Right cardiac atrium (tissue), 5 donors: ENCODE data around the gene PLEKHA8. TPM values are rescaled to one million over a fixed set of nuclear protein-coding genes. Genes with fewer than 3 reads are reported as not detected.
"Not testable (repeated sequence)": the region's sequence is repeated elsewhere in the genome, so short reads cannot be mapped to it uniquely, and the experiment has no call there.

Experiments
- ATAC-seq, 2 donors: fragments of 200-7000 bp; cut with Tn5 transposase; one replicate each; pipeline versions ENCODE4 v1.8.0 to v1.9.1; 2020; ENCODE audit warnings: moderate library complexity in 2 of 2, mild to moderate bottlenecking in 1 of 2
- DNase-seq, 3 donors: peaks; one replicate each; pipeline ENCODE4 v3.0.0-alpha.2; 2020
- H3K27ac ChIP-seq: one replicate; pipeline ENCODE4 v1.5.1; 2013; ENCODE audit warnings: mild to moderate bottlenecking, low read length, control low read depth, moderate library complexity
- H3K27me3 ChIP-seq: one replicate; pipeline ENCODE4 v1.6.1; 2013; ENCODE audit not compliant: control insufficient read depth, insufficient read depth
- H3K4me1 ChIP-seq: one replicate; pipeline ENCODE4 v1.6.1; 2013; ENCODE audit warnings: low read length; ENCODE audit not compliant: control insufficient read depth, insufficient read depth
- H3K4me3 ChIP-seq: one replicate; pipeline ENCODE4 v1.5.1; 2013; ENCODE audit warnings: low read length, control low read depth
- H3K9me3 ChIP-seq: one replicate; pipeline ENCODE4 v1.6.1; 2013; ENCODE audit warnings: low read length; ENCODE audit not compliant: control insufficient read depth
- WGBS: extraction: QIAGEN DNeasy Blood & Tissue Kit; methylation state at CpG from one replicate; pipeline ENCODE4 v1.1.7; 2013; 5-methylcytosine and 5-hydroxymethylcytosine counted together
- intact Hi-C, 4 donors: fragments of 100-400 bp; cut with DNase I; formaldehyde crosslinking; loops; one replicate each; pipeline versions ENCODE4 v1.11.0 to v1.14.0; 2022 to 2023
- polyA plus RNA-seq: library from polyadenylated mRNA; stranded (reverse); fragments of 200-250 nt; gene quantifications from one replicate; pipeline ENCODE4 v1.2.3, GENCODE V29; 2013
- total RNA-seq, 4 donors: library from RNA; stranded (reverse); fragmentation: NEBNext Ultra II Directional; extraction: Animal tissue kit (Norgen Biotek cat#: 25700); gene quantifications; one replicate each; pipeline ENCODE4 v1.2.1, GENCODE V29; 2021
- donor health status: healthy with polysubstance abuse.
- donor health status: DM: no; HTN: yes; CAD: no.
- donor health status: DM: no; HTN: no; CAD: no.
- donor health status: DM: no; HTN: yes; CAD: no; lungs with severe emphysema.
- donor health status: DM: yes; HTN: yes; CAD: no.

PLEKHA8 gene
- total and polyA plus RNA-seq, 5 donors, result 1.7 to 5.6 (median 4.3) TPM

DNA sequence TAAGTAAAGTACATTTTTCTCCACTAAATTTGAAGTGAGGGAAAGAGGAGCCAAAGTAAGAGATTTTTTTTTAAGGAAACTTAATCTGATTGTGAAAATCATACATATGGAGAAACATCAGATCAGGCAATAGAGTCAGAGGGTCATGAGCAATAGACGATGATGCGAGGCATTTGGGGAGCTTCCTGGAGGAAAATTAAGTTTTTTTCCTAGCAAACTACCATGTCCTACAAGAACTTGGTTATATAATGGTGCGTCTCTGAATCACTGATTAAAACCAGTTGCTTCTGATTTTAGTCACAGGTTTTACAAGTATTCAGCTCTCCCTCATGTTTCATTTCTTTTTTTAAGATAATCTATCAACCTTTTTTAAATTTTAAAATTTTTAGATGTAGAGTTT is 54.5 kb downstream of the PLEKHA8 start:
- Histone ChIP-seq H3K27ac (no peak overlapping the region), H3K4me1 (no peaks in the 10 kb centered on the region), H3K4me3 (no peak overlapping the region), H3K9me3 (no peaks in the 10 kb centered on the region), H3K27me3 (no peaks in the 10 kb centered on the region)
- intact Hi-C loops, result no loop called here
- WGBS, result 94% methylated on average over 3 of the region's 3 CpGs
- DNase-seq, result no peak
- ATAC-seq, result no peak

DNA sequence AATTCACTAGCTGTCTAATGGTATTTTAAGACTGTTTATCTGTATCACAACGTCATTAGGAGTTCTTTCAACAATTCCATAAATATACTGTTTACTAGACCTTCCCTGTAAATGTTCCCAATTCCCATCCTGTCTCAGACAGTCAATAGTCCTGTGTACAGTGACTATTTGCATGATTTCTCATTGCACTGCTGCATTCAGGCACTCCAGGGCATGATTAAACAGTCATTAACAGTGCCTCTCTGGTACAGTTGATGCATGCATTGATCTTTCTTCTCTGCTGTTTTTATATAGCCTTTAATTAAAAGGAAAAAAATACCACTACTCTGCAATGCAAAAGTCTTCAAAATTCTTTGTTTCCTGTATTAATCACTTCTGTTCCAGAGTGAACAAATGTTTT is 55.1 kb downstream of the PLEKHA8 start:
- DNase-seq, result no peak
- WGBS, result 31% methylated on average over 1 of the region's 1 CpG
- no peaks in the 10 kb centered on the region for H3K27me3 ChIP-seq
- H3K4me3 ChIP-seq, result no peak overlapping the region
- ATAC-seq, result no peak
- no peak overlapping the region for H3K27ac ChIP-seq
- no peaks in the 10 kb centered on the region for H3K4me1 ChIP-seq
- intact Hi-C loops, result no loop called here
- no peaks in the 10 kb centered on the region for H3K9me3 ChIP-seq

DNA sequence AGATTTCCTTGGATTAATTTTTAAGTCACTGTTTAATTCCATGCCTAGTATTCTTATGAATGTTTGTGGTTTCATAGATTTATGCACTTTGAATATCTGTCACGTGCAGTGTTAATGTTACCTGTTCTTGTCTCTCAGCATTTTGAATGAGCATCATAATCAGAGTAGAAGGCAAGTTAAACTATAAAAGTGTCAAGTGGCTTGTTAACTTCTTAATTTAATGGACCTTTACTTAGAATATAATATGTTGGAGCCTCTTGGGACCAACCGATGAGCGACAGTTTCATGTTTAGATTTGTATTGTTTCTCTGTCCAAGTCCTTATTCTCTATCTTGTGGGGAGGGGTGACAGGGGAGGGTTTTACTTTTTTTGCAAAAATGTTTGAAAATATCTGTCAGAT is 56.0 kb downstream of the PLEKHA8 start:
- no peak for DNase-seq
- intact Hi-C loops, result no loop called here
- no peaks in the 10 kb centered on the region for H3K9me3 ChIP-seq
- H3K27ac ChIP-seq, result no peak overlapping the region
- 93% methylated on average over 3 of the region's 3 CpGs for WGBS
- no peaks in the 10 kb centered on the region for H3K27me3 ChIP-seq
- ATAC-seq, result no peak
- no peak overlapping the region for H3K4me3 ChIP-seq
- H3K4me1 ChIP-seq, result no peaks in the 10 kb centered on the region

DNA sequence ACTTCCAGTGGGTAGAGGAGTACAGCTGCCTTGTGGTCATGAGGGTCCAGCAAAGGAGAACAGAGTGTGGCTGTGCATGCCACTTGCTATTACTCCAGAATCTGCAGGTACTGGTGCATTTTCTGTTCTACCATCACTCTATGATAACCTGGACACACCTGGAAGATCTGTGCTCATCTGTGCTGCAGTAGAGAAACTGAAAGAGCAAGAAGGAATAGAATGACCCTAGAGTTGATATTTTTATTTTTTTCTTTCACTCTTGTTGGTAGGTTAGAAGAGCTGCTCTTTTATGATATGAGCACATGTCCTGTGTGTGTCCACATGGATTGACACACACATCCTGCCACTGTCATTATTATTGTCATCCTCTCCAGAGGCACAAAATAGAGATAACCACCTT is 58.3 kb downstream of the PLEKHA8 start:
- ATAC-seq (no peak), DNase-seq (no peak)
- no peak overlapping the region for H3K4me3 ChIP-seq
- no peak overlapping the region for H3K27ac ChIP-seq
- H3K27me3 ChIP-seq, result no peaks in the 10 kb centered on the region
- intact Hi-C loops, result no loop called here
- H3K4me1 ChIP-seq, result no peaks in the 10 kb centered on the region
- H3K9me3 ChIP-seq, result no peaks in the 10 kb centered on the region

DNA sequence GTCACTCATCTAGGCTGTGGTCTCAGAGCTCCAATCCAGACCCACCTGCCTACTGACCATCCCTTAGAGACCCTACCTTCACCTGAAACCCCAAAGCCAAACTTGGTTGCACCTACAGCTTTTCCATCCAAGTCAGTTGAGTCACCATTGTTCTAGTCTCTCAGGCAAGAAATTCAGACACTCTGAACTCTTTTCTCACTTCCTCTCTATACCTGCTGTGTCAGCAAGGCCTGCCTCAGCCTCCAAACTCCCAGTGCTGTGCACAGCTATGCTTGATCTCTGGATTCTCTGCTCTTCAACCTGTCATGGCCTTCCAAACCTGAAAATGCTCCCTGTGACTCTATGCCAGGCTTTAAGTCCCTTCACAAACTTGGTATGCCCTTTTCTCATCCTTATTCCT is 59.2 kb downstream of the PLEKHA8 start:
- no peak for DNase-seq
- Histone ChIP-seq H3K9me3 (no peaks in the 10 kb centered on the region), H3K4me1 (peaks cover 3% of the 10 kb centered on the region), H3K27ac (no peak overlapping the region), H3K27me3 (no peaks in the 10 kb centered on the region), H3K4me3 (no peak overlapping the region)
- no peak for ATAC-seq
- intact Hi-C loops, result no loop called here

DNA sequence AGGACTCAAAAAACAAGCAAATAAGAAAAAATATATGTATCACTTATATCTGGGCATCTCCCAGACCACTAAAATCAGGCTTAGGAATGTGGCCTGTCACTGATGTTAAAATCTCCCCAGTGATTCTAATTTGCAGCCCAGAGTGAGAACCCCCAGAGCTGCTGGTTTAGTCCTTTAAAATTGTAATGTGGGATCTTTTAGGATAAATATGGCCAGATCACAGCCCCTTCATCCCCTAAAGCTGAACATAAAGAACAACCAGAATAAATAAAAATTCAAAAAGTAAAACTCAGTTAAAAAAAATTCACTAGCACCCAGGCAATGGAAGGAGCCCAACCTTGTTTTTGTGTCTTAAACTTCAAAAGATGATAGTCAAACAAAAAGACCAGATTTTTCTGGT is 60.1 kb downstream of the PLEKHA8 start:
- Histone ChIP-seq H3K4me1 (peaks cover 3% of the 10 kb centered on the region), H3K27ac (no peak overlapping the region), H3K27me3 (no peaks in the 10 kb centered on the region), H3K4me3 (no peak overlapping the region), H3K9me3 (no peaks in the 10 kb centered on the region)
- no peak for DNase-seq
- no peak for ATAC-seq
- intact Hi-C loops, result no loop called here

DNA sequence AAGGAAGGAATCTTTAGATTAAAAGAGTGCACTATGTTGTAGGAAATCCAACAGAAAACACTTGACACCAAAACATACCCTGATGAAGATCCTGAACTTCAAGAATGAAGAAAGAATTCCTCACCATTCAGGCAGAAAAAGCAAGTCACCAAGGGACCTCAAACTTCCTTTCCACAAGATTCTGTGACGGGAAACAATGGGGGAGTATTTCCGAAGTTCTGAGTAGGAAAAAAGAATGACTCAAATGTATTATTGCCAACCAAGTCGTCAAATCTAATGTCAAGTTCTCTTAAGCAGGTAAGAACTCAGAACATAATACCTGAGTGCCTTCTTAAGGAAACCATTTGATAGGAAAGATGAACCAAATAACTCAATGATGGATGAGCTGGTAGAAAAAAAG is 61.9 kb downstream of the PLEKHA8 start:
- no peaks in the 10 kb centered on the region for H3K9me3 ChIP-seq
- 62% methylated on average over 3 of the region's 3 CpGs for whole genome bisulfite sequencing
- H3K27ac ChIP-seq, result no peak overlapping the region
- ATAC-seq, result no peak
- peaks cover 3% of the 10 kb centered on the region for H3K4me1 ChIP-seq
- intact Hi-C loops, result no loop called here
- DNase-seq, result no peak
- H3K4me3 ChIP-seq, result no peak overlapping the region
- no peaks in the 10 kb centered on the region for H3K27me3 ChIP-seq

DNA sequence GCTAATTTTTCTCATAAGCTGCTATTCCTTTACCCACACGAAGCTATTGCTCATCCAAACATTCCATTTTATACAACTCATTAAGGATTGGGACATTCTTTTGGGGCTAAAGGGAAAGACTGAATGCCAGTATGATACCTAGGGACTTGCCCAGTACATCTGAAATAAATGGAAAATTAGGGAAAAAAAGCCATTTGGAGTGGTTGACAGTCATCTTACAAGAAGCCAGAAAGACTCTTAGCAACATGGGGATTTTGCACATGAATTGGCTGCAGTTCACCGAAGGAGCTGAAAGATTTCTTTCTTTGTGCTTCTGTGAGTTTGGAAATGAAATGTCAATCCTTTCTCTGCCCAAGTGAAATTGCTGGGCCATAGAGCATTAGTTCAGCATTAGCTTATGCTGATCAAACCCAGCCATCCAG is 63.3 kb downstream of the PLEKHA8 start:
- Histone ChIP-seq H3K27me3 (no peaks in the 10 kb centered on the region), H3K27ac (peak overlapping the region; percentile 67), H3K9me3 (no peaks in the 10 kb centered on the region), H3K4me3 (no peak overlapping the region), H3K4me1 (peaks cover 3% of the 10 kb centered on the region)
- 65% methylated on average over 2 of the region's 2 CpGs for WGBS
- intact Hi-C loops, result no loop called here
- ATAC-seq (peak; percentile 73 to 81), DNase-seq (no peak)

DNA sequence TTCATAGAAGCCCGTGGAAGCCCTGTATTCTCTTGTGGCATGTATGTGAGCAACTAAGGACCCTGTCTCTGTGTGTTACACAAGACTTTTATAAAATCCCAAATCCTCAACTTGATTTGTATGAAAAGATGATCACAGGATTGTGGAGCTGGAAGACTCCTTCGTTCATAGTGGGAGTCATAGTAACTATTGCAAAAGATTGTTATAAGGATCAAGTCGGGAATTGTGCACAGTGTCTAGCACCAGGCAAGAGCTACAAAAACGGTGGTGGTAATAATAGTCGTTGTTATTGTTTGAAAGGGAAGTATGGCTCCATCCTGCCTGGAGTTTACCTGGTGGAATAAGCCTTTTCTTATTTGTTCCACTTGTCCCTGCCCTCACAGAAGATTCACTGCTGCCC is 63.8 kb downstream of the PLEKHA8 start:
- Histone ChIP-seq H3K4me1 (peaks cover 3% of the 10 kb centered on the region), H3K27ac (peak overlapping the region; percentile 67), H3K27me3 (no peaks in the 10 kb centered on the region), H3K9me3 (no peaks in the 10 kb centered on the region), H3K4me3 (no peak overlapping the region)
- peak; percentile 16 to 56 for ATAC-seq
- intact Hi-C loops, result no loop called here
- WGBS, result 79% methylated on average over 5 of the region's 5 CpGs
- DNase-seq, result no peak

DNA sequence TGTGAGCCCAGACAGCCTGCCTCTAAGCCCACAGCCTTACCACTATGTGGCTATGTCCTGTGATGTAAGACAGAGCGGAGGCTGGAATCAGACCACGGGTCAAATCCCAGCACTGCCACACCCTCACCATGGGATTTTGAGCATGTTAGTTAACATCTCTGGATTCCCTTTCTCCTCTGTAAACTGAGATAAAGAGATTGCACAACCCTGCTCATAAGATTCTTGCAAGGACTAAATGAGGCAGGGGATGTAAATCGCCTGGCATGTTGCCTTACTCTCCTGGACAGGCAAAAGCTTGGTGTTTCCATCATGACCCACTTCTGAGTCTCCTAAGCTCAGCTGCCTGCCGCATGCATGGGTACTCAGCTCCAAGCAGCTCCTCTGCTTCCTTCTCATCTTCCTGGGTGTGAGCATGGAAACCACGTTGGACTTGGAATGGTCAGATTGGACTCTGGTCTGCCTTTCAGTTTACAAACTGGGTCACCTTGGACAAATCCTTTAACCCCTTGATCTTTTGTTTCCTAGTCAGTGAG is 65.3 kb downstream of the PLEKHA8 start:
- Histone ChIP-seq H3K9me3 (no peaks in the 10 kb centered on the region), H3K27ac (no peak overlapping the region), H3K4me1 (peaks cover 3% of the 10 kb centered on the region), H3K4me3 (no peak overlapping the region), H3K27me3 (no peaks in the 10 kb centered on the region)
- WGBS, result 74% methylated on average over 5 of the region's 5 CpGs
- peak in 2 of 3 donors; percentile 54 to 55 for DNase-seq
- intact Hi-C loops, result no loop called here
- ATAC-seq, result peak; percentile 78 to 84

DNA sequence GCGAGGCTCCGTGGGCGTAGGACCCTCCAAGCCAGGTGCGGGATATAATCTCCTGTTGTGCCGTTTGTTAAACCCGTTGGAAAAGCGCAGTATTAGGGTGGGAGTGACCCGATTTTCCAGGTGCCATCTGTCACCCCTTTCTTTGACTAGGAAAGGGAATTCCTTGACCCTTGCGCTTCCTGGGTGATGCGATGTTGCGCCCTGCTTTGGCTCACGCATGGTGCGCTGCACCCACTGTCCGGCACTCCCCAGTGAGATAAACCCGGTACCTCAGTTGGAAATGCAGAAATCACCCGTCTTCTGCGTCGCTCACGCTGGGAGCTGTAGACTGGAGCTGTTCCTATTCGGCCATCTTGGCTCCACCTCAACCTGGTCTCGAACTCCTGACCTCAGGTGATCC is 70.4 kb downstream of the PLEKHA8 start:
- WGBS, result 98% methylated on average over 21 of the region's 21 CpGs
- ATAC-seq, H3K27ac ChIP-seq, H3K4me3 ChIP-seq, H3K9me3 ChIP-seq, DNase-seq, intact Hi-C loops, H3K4me1 ChIP-seq, H3K27me3 ChIP-seq: not testable (repeated sequence)

DNA sequence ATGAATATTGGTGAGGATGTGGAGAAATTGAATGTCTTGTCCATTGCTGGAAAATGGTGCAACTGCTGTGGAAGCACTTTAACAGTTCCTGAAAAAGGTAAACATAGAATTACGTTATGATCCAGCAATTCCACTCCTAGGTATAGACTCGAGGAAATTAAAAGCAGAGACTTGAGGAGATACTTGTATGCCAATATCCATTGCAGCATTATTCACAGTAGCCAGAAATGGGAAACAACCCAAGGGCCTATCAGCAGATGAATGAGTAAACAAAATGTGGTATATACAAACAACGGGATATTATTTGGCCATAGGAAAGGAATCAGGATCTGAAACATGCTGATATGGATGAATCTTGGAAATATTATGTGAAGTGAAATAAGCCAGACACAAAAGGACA is 74.1 kb downstream of the PLEKHA8 start:
- H3K4me3 ChIP-seq, result no peak overlapping the region
- H3K4me1 ChIP-seq, result no peaks in the 10 kb centered on the region
- intact Hi-C loops, result no loop called here
- ATAC-seq, result no peak
- no peak overlapping the region for H3K27ac ChIP-seq
- 87% methylated on average over 3 of the region's 3 CpGs for WGBS
- H3K9me3 ChIP-seq, result no peaks in the 10 kb centered on the region
- DNase-seq, result no peak
- H3K27me3 ChIP-seq, result no peaks in the 10 kb centered on the region
